Brain microvascular endothelial cell (primary cell): ENCODE measurements around the gene CASKIN2.

ENCODE experiments used
- DNase-seq: peaks from one replicate; pipeline ENCODE4 v3.0.0-alpha.2; 2020
- H3K27ac ChIP-seq: fragments of 250-450 bp; sonication (Bioruptor Pico); 2 replicates; pipeline ENCODE4 v1.5.1; 2020; ENCODE audit warnings: mild to moderate bottlenecking, moderate library complexity
- H3K27me3 ChIP-seq: fragments of 250-450 bp; sonication (Bioruptor Pico); replicated peaks from 2 replicates; pipeline ENCODE4 v1.5.1; 2020; ENCODE audit warnings: mild to moderate bottlenecking
- H3K36me3 ChIP-seq: fragments of 250-450 bp; sonication (Bioruptor Pico); replicated peaks from 2 replicates; pipeline ENCODE4 v1.5.1; 2020; ENCODE audit warnings: mild to moderate bottlenecking
- H3K4me3 ChIP-seq: 2 replicates; pipeline ENCODE4 v1.5.1; 2011; ENCODE audit warnings: low read depth, mild to moderate bottlenecking, control low read depth, low read length, moderate library complexity
- CTCF ChIP-seq: IDR thresholded peaks from 2 replicates; pipeline ENCODE4 v1.5.1; 2011; ENCODE audit warnings: low read depth, mild to moderate bottlenecking, moderate library complexity, low read length, control low read depth, inconsistent platforms; ENCODE audit errors: missing control alignments
- in situ Hi-C: cut with HindIII; loops from 2 replicates; pipeline ENCODE4 v1.10.0; 2017; ENCODE audit warnings: low sequenced_read_pairs, low pct_ligation_motif_present

Gene CASKIN2

GRCh38 chr17:75514919-75515495 is 330 bp downstream of the CASKIN2 start:
- no peaks in the 10 kb centered on the region for H3K27me3 ChIP-seq
- no peak for DNase-seq

DNA sequence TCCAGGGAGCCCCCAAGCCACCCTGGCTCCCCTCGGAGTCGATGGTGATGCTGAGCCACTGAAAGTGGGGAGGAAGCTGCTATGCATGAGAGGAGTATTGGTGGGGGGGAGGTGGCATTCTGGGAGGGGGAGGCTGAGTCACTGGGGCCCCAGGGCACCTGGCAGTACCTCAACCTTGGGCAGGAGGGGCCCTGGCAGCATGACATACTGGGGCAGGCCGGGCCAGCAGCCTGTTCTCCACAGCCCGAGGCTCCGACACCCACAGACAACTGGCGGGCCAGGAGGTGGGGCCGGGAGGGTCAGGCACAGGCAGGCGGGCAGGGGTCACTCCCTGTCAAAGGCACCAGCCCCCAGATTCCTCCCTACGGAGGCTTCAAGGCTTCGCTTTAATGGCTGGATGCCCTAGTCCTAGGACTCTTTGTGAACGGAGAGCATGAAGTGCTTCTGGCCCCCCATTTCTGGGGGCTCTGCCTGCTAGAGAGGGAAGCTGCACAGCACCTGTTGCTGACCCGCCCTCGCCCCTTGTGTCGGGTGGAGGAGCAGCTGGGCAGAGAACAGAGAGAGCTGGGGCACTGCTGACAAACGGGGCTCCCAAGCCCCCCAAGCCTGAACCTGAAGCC is 928 bp downstream of the CASKIN2 start:
- H3K4me3 ChIP-seq, result peak overlapping the region; percentile 74
- DNase-seq, result no peak
- H3K27me3 ChIP-seq, result no peaks in the 10 kb centered on the region
- H3K36me3 ChIP-seq, result no peaks in the 10 kb centered on the region
- no peak overlapping the region for H3K27ac ChIP-seq
- in situ Hi-C loops, result no loop called here
- TF ChIP-seq CTCF, result no peak

More at GRCh38 chr17:75514919-75515495, 330 bp downstream of the CASKIN2 start:
- H3K27ac ChIP-seq, result no peak overlapping the region
- TF ChIP-seq CTCF, result no peak
- in situ Hi-C loops, result no loop called here
- H3K36me3 ChIP-seq, result no peaks in the 10 kb centered on the region
- peak overlapping the region; percentile 74 for H3K4me3 ChIP-seq

- no peaks in the 10 kb centered on the region for H3K27me3 ChIP-seq
- in situ Hi-C loops, result no loop called here
- no peak for DNase-seq
- H3K27ac ChIP-seq, result no peak overlapping the region
- H3K4me3 ChIP-seq, result peak overlapping the region; percentile 15
- no peak for TF ChIP-seq CTCF
- H3K36me3 ChIP-seq, result no peaks in the 10 kb centered on the region
Measured at GRCh38 chr17:75513641-75514000, 1.7 kb downstream of the CASKIN2 start.

DNA sequence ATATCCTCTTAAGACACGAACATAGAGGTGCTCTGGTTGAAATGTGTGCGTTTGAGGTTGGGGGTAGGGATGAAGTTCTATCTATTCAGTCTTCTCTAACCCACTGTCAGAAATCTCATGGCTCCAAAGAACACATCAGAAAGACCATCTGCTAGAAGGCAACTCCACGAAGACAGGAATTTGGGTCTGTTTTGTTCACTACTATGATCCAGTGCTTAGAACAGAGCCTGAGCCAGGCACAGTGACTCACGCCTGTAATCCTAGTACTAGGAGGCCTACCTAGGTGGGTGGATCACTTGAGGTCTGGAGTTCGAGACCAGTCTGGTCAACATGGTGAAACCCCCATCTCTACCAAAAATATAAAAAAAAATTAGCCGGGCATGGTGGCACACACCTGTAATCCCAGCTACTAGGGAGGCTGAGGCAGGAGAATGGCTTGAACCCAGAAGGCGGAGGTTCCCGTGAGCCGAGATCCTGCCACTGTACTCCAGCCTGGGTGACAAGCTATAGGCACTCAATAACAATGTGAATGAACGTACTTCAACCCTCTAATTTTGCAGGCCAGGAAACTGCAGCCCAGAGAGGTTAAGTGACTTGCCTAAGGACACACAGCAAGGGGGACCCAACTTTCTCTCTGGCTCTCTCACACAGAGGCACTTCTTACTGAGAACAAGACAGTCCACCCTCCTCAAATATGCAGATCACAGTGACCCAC is 2.3 kb downstream of the CASKIN2 start:
- DNase-seq, result peak; percentile 11
- Histone ChIP-seq H3K4me3 (no peak overlapping the region), H3K36me3 (no peaks in the 10 kb centered on the region), H3K27me3 (no peaks in the 10 kb centered on the region), H3K27ac (no peak overlapping the region)
- no peak for TF ChIP-seq CTCF
- in situ Hi-C loops, result no loop called here

- Histone ChIP-seq H3K27ac (no peak overlapping the region), H3K36me3 (no peaks in the 10 kb centered on the region), H3K4me3 (no peak overlapping the region), H3K27me3 (no peaks in the 10 kb centered on the region)
- in situ Hi-C loops, result no loop called here
- no peak for TF ChIP-seq CTCF
- DNase-seq, result no peak
Measured at GRCh38 chr17:75511610-75512575, 3.4 kb downstream of the CASKIN2 start.
